ENCODE data around the gene LITAFD.

LITAFD gene

DNA sequence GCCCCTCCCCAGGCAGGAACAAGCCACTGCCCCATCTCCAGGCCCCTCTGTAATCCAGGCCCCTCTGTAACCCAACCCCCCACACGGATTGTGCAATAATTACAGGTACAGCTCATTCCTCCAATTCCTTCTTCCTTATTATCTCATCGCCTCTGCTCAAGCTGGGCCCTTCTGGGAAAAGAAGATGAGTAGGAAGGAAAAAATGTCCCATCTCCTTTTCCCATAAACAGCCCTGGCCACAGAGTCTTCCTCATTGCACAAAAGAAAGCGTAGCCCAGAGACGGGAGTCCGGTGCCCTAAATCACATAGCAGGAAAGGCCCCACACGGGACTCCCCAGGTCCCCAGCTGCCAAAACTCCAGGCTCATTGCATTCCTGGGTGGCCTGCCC lies 3.6 kb upstream of the LITAFD start:
- FAIRE-seq (no peak), DNase-seq (ENCODE audit: insufficient read length) (no peak)
- no peak for TF ChIP-seq TAF1 (IDR thresholded peaks at IDR 0.05; ENCODE audit: borderline replicate concordance, low read depth, low read length)
- TF ChIP-seq POLR2A (IDR thresholded peaks at IDR 0.05; ENCODE audit: low read depth, low read length), result no peak
- TF ChIP-seq POLR2AphosphoS5 (IDR thresholded peaks at IDR 0.05; ENCODE audit: low read depth, low read length), result no peak

DNA sequence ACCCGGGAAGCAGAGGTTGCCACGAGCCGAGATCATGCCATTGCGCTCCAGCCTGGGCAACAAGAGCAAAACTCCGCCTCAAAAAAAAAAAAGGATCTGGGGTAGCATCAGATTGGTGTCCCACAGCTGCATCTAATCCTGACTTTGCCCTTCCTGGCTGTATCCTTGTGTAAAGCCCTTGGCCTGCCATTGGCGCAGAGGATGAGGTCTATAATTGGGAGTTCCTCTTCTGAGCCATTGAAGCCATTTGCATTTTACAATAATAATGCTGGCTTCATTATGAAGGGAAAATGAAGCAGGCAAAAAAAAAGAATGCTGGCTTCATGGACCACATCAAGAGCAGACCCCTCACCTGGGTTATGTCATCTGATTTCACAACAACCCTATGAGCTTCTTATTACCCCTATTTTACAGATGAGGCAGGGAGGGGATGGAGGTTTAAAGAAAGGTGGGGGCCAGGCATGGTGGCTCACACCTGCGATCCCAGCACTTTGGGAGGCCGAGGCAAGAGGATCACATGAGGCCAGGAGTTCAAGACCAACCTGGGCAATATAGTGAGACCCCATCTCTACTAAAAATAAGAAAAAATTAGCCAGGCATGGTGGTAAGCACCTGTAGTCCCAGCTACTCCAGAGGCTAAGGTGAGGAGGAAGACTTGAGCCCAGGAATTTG lies 1.2 kb upstream of the LITAFD start:
- DNase-seq (ENCODE audit: insufficient read length), result no peak
- TF ChIP-seq TAF1 (IDR thresholded peaks at IDR 0.05; ENCODE audit: borderline replicate concordance, low read depth, low read length) (no peak), POLR2AphosphoS5 (IDR thresholded peaks at IDR 0.05; ENCODE audit: low read depth, low read length) (no peak), POLR2A (IDR thresholded peaks at IDR 0.05; ENCODE audit: low read depth, low read length) (no peak)
- no peak for FAIRE-seq

DNA sequence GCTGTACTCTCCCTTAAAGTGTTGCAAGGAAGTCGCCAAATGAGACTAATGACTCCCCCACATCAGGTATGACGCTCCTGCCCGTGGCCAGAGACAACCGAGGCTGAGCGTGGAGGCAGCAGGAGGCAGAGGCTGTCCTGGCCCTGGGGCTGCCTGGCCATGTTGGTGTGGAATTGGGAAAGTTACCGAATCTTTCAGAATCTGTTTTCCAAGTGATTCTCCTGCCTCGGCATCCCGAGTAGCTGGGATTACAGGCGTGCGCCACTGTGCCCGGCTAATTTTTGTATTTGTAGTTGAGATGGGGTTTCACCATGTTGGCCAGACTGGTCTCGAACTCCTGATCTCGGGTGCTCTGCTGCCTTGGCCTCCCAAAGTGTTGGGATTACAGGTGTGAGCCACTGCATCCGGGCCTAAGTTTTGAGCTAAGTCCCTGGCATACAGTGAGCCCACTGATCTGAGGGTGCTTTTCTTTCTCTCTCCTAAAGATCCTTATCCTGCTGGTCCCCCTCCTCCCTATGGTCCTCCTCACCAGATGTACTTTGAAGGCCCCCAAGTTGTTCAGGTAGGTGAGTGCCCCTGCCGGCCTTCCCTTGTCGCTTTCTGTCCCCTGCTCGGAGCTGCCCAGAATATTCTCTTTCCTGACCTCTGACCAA lies 700 bp downstream of the LITAFD start:
- DNase-seq (ENCODE audit: insufficient read length), result no peak
- TF ChIP-seq TAF1 (IDR thresholded peaks at IDR 0.05; ENCODE audit: borderline replicate concordance, low read depth, low read length) (no peak), POLR2AphosphoS5 (IDR thresholded peaks at IDR 0.05; ENCODE audit: low read depth, low read length) (no peak), POLR2A (IDR thresholded peaks at IDR 0.05; ENCODE audit: low read depth, low read length) (no peak)
- no peak for FAIRE-seq

DNA sequence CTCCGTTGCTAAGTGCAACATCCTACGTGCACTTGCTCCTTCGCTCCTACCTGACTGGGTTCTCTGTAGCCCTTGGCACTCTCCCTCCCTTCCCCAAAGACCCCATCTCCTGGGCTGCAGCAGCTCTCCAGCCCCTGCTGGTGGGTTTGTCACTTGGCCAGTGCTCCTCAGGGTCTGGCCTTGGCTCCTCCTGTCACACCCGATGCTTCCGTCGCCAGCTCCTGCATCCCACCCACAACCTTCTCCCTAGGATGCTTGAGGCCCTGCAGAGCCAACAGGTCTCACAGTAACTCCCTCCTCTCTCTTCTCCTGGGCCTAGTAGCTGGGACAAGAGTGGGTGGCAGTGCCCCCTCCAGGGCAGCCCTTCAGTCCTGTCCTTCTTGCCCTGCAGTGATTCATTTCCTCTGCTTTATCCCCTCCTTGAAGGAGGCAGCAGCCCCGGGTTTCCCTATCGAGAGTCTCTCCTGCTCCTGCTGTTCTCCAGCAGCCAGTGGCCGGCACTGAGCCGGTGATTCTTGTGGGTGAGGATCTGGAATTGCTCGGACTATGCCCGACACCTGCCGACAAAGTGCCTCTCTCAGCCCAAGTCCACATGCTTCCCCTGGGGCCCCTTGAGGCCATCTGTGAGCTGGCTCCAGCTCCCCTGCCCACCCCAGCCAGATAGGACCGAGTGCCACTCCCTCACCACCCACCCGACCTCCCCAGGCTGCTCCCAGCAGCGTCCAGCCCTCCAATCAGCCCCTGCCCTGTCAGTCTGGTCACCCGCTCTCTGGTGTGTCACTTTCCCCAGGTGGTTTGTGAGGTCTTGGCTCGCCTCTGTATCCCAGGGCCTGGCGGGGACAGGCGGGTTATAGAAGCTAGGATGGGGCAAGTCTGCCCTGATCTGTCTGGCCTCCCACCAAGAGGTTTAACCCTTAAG lies 3.8 kb downstream of the LITAFD start:
- TF ChIP-seq POLR2AphosphoS5 (IDR thresholded peaks at IDR 0.05; ENCODE audit: low read depth, low read length) (no peak), POLR2A (IDR thresholded peaks at IDR 0.05; ENCODE audit: low read depth, low read length) (no peak; the same call in 1 of the 2 replicates), TAF1 (IDR thresholded peaks at IDR 0.05; ENCODE audit: borderline replicate concordance, low read depth, low read length) (no peak)
- no peak for FAIRE-seq
- no peak for DNase-seq (ENCODE audit: insufficient read length)

DNA sequence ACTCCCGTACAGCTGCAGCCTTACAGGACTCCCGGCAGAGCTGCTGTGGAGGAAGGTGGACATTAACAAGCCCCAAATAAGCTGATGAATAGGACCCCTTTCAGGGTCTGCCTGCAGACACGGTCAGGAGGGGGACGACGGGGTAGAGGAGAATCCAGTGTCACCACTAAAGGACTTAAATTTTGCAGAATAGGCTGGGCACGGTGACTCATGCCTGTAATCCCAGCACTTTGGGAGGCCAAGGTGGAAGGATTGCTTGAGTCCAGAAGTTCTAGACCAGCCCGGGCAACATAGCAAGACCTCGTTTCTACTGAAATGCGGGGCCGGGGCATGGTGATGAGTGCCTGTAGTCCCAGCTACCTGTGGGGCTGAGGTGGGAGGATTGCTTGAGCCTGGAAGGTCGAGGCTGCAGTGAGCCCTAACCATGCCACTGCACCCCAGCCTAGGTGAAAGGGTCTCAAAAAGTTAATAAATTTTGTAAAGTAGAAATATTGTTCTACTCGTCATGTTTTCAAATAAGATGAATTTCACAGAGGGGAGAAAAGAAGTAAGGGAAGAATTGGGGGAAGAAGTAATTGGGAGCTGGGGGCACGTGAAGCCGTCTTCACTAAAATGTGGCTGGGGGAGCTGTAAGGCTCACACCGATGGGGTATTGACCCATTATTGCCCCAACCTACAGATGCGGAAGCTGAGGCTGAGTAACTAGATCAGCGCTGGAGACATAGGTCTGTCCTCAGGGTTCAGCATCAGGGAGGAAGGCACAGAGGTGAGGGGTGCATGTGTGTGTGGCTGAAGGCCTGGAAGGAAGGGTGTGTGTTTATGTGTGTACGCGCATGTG lies 4.7 kb downstream of the LITAFD start:
- DNase-seq (ENCODE audit: insufficient read length) (no peak), FAIRE-seq (no peak)
- TF ChIP-seq POLR2A (IDR thresholded peaks at IDR 0.05; ENCODE audit: low read depth, low read length) (no peak), TAF1 (IDR thresholded peaks at IDR 0.05; ENCODE audit: borderline replicate concordance, low read depth, low read length) (no peak), POLR2AphosphoS5 (IDR thresholded peaks at IDR 0.05; ENCODE audit: low read depth, low read length) (no peak)

DNA sequence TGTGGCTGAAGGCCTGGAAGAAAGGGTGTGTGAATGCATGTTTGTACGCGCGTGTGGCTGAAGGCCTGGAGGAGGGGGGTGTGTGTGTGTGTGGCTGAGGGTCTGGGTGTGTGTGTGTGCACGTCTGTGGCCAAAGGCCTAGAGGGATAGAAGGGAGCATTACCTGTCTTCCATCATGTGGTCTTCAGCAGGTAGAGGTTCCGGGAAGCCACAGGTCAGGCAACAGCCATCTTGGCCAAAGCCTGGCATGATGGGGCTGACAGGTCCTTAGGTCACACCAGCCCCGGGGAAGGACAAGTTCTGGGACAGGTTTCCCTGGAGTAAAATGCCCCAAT lies 5.2 kb downstream of the LITAFD start:
- no peak for DNase-seq (ENCODE audit: insufficient read length)
- FAIRE-seq, result no peak
- TF ChIP-seq POLR2A (IDR thresholded peaks at IDR 0.05; ENCODE audit: low read depth, low read length) (peak; percentile 48; the same call in 1 of the 2 replicates), POLR2AphosphoS5 (IDR thresholded peaks at IDR 0.05; ENCODE audit: low read depth, low read length) (no peak)

DNA sequence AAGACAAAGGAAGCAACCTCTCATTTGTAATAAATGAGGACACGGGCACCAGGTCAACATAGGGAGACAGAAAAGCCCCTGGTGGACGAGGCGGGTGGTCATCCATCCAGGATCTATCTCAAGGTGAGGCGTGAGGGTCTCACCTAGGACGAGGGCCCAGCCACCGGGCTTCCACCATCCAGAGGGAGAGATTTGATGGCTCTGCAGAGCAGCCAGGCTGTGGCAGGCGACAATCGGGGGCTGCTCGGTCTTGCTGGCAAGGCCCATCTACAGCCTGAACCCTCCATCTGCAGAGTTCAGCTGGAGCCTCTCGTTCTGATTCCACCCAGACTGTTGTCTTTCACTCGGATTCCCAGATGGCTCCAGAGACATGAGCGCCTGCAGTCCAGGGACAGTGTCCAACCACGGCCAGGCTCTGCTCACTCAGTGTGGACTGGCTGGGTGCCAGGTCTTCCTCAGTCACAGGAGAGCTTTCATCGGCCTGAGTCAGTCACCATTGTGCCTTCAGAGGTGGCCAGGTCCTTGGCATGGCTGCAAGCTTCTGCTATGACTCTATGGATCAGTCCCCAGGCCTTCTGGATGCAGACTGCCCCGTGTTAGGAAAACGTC lies 5.9 kb downstream of the LITAFD start:
- FAIRE-seq, result no peak
- no peak for DNase-seq (ENCODE audit: insufficient read length)
- no peak for TF ChIP-seq TAF1 (IDR thresholded peaks at IDR 0.05; ENCODE audit: borderline replicate concordance, low read depth, low read length)
- 0 out of 2 replicates have a peak, but pooled peaks have one; percentile 9 for TF ChIP-seq POLR2AphosphoS5 (IDR thresholded peaks at IDR 0.05; ENCODE audit: low read depth, low read length)
- no peak for TF ChIP-seq POLR2A (IDR thresholded peaks at IDR 0.05; ENCODE audit: low read depth, low read length)

DNA sequence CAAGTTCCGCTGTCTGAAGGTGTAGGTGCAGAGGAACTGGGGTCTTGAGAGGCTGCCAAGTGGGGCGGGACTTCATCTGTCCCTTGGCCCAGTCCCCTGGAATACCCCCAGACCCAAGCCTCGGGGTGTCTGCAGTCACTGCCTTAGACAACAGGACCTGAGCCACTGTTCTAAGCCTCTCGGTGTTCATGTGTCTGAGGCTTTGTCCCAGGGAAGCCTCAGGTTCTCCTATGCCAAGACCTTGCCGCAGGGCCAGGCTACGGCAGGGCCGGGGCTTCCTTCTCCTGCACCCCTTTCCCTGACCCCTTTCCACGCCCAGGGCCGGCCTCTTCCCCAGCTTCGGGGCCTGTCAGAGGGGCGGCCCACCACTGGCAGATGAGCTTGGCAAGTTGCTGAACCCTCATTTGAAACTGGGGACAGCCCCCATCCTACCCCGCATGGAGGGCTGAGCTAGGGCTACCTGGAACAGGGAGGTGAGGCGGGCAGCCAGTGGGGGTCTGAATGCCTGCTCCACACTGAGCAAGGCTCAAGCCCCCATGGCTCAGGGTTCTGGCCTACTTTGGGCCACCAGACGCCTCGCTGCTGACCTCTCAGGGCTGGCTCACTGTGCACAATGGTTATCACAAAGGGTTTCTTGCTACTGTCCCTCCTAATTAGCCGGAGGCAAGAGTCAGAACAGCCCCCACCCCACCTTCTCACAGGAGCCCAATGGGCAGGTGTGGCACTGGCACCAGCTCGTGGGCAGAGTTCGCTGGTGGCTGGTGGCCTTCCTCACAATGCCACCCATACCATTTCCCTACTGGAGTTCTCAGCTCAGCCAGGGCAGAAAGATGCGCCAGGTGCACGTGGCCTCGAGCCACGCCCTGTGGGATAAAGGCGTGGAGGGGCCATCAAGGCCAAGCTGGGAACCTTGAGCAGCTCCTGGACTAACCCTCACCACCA lies 7.1 kb downstream of the LITAFD start:
- TF ChIP-seq POLR2A (IDR thresholded peaks at IDR 0.05; ENCODE audit: low read depth, low read length) (no peak), POLR2AphosphoS5 (IDR thresholded peaks at IDR 0.05; ENCODE audit: low read depth, low read length) (peak; percentile 39; the same call in 1 of the 2 replicates), TAF1 (IDR thresholded peaks at IDR 0.05; ENCODE audit: borderline replicate concordance, low read depth, low read length) (no peak)
- no peak for FAIRE-seq
- DNase-seq (ENCODE audit: insufficient read length), result no peak

DNA sequence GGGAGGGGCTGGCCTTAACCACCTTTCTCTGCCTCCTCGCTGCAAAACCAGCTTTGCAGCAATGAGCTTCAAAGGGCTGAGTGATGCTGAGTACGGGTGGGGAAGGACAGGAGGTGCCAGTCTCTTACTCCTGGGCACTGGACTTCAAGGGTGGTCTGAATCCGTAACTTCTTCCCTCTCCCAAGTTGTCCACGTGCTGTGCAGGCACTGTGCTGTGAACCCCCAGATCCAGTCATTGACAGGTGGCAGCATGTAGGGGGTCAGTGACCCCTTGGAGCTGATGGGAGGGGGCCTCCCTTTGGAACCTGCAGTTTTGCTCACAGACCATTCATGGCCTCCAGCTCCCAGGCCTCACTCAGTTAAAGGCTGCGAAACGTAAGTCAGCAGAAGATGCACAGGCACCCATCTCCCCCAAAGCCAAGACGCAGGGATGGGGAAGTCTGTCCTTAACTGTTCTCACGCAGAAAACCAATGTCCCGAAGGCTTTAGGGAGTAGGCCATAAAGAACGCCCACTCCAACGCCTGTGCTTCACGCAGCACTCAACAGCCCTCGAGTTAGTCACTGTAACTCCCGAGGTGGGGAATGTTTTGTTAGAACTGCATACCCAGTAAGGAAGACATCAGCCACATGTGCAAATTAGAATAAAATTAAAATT lies 7.9 kb downstream of the LITAFD start:
- DNase-seq (ENCODE audit: insufficient read length) (no peak), FAIRE-seq (no peak)
- TF ChIP-seq POLR2A (IDR thresholded peaks at IDR 0.05; ENCODE audit: low read depth, low read length), result 0 out of 2 replicates have a peak, but pooled peaks have one; percentile 23
- no peak for TF ChIP-seq TAF1 (IDR thresholded peaks at IDR 0.05; ENCODE audit: borderline replicate concordance, low read depth, low read length)
